ENCODE results near the gene SMAD1. TPM values are rescaled to one million over a fixed set of nuclear protein-coding genes. Genes with fewer than 3 reads are reported as not detected.

SMAD1 gene
- total RNA-seq, 1 donor from 2014 or later: 26.8 TPM

- no peak for DNase-seq (ENCODE audit: low read depth, low spot score)
- TF ChIP-seq CTCF (conservative IDR thresholded peaks at IDR 0.05): no peak
- Mint-ChIP-seq H3K27ac (ENCODE audit: unreplicated experiment) (no peak overlapping the region), H3K36me3 (ENCODE audit: low read depth) (peaks cover 16% of the 10 kb centered on the region), H3K4me3 (no peak overlapping the region), H3K9me3 (no peaks in the 10 kb centered on the region), H3K27me3 (ENCODE audit: low read depth) (no peaks in the 10 kb centered on the region), H3K4me1 (peaks cover 3% of the 10 kb centered on the region)
Measured at GRCh38 chr4:145545538-145546174, 64.0 kb downstream of the SMAD1 start.

- Mint-ChIP-seq H3K27me3 (ENCODE audit: low read depth) (no peaks in the 10 kb centered on the region), H3K9me3 (no peaks in the 10 kb centered on the region), H3K4me1 (peaks cover 3% of the 10 kb centered on the region), H3K27ac (ENCODE audit: unreplicated experiment) (no peak overlapping the region), H3K36me3 (ENCODE audit: low read depth) (peaks cover 16% of the 10 kb centered on the region), H3K4me3 (no peak overlapping the region)
- DNase-seq (ENCODE audit: low read depth, low spot score): no peak
- no peak for TF ChIP-seq CTCF (conservative IDR thresholded peaks at IDR 0.05)
Measured at GRCh38 chr4:145546175-145546915, 64.7 kb downstream of the SMAD1 start.

- H3K9me3 Mint-ChIP-seq: no peaks in the 10 kb centered on the region
- no peak overlapping the region for H3K27ac Mint-ChIP-seq (ENCODE audit: unreplicated experiment)
- no peak for TF ChIP-seq CTCF (conservative IDR thresholded peaks at IDR 0.05)
- H3K36me3 Mint-ChIP-seq (ENCODE audit: low read depth): peaks cover 31% of the 10 kb centered on the region
- DNase-seq (ENCODE audit: low read depth, low spot score): no peak
- no peaks in the 10 kb centered on the region for H3K27me3 Mint-ChIP-seq (ENCODE audit: low read depth)
- no peak overlapping the region for H3K4me3 Mint-ChIP-seq
- H3K4me1 Mint-ChIP-seq: no peaks in the 10 kb centered on the region
Measured at GRCh38 chr4:145551660-145552059, 70.0 kb downstream of the SMAD1 start.

- H3K27ac Mint-ChIP-seq (ENCODE audit: unreplicated experiment): no peak overlapping the region
- H3K27me3 Mint-ChIP-seq (ENCODE audit: low read depth): no peaks in the 10 kb centered on the region
- H3K4me1 Mint-ChIP-seq: no peaks in the 10 kb centered on the region
- peaks cover 35% of the 10 kb centered on the region for H3K36me3 Mint-ChIP-seq (ENCODE audit: low read depth)
- no peak overlapping the region for H3K4me3 Mint-ChIP-seq
- H3K9me3 Mint-ChIP-seq: no peaks in the 10 kb centered on the region
- DNase-seq (ENCODE audit: low read depth, low spot score): no peak
- no peak for TF ChIP-seq CTCF (conservative IDR thresholded peaks at IDR 0.05)
Measured at GRCh38 chr4:145552181-145552822, 70.6 kb downstream of the SMAD1 start.

- DNase-seq (ENCODE audit: low read depth, low spot score): no peak
- Mint-ChIP-seq H3K27me3 (ENCODE audit: low read depth) (no peaks in the 10 kb centered on the region), H3K4me3 (no peak overlapping the region), H3K4me1 (no peaks in the 10 kb centered on the region), H3K27ac (ENCODE audit: unreplicated experiment) (no peak overlapping the region), H3K36me3 (ENCODE audit: low read depth) (peaks cover 37% of the 10 kb centered on the region), H3K9me3 (no peaks in the 10 kb centered on the region)
- TF ChIP-seq CTCF (conservative IDR thresholded peaks at IDR 0.05): no peak
Measured at GRCh38 chr4:145553375-145553774, 71.7 kb downstream of the SMAD1 start.

All from neural crest cell (in vitro differentiated cells).